ENCODE measurements around the gene WDSUB1. TPM values are rescaled to one million over a fixed set of nuclear protein-coding genes. Genes with fewer than 3 reads are reported as not detected.

WDSUB1 gene
- total RNA-seq, 3 donors from 2014 or later (not counting 1 experiment from before 2014, with no cell fraction given), result 13.7 to 21.2 (median 14.9) TPM

DNA sequence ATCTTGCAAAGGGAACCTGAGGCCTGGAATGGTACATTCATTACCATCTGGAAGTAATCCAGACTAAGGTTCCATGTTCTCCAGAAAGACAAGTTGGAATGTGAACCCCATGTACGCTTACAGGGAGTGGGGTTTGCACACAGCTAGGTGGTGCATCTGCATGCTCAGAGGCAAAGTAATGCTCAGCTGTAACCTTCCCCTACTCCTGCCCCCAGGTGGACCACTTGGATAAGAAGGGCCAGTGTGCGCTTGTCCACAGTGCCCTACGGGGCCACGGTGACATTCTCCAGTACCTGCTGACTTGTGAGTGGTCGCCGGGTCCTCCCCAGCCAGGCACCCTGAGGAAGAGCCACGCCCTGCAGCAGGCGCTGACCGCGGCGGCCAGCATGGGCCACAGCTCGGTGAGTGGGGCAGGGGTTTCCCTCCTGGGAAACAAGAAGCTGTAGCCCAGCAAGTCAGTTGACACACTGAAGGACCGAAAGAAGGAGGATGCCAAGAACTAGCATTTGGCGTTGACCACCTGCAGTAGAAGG, 90.0 kb downstream of the WDSUB1 start:
- no peak for TF ChIP-seq CTCF (IDR thresholded peaks at IDR 0.05)

GRCh38 chr2:159195697-159196096, 90.8 kb downstream of the WDSUB1 start:
- Histone ChIP-seq H3K27me3 (ENCODE audit: control insufficient read depth, insufficient read depth, low read length) (no peaks in the 10 kb centered on the region), H3K9me3 (ENCODE audit: control insufficient read depth, insufficient read depth, low read length) (no peaks in the 10 kb centered on the region), H3K36me3 (ENCODE audit: control insufficient read depth, insufficient read depth, low read length) (no peaks in the 10 kb centered on the region), H3K4me1 (ENCODE audit: control insufficient read depth, insufficient read depth, low read length) (peaks cover 20% of the 10 kb centered on the region), H3K4me3 (ENCODE audit: low read length) (no peak overlapping the region), H3K27ac (ENCODE audit: low read length) (no peak overlapping the region)
- 95% methylated on average over 6 of the region's 6 CpGs for WGBS (ENCODE audit: insufficient coverage)
- no peak overlapping the region for H3K27ac Mint-ChIP-seq
- no peaks in the 10 kb centered on the region for H3K36me3 Mint-ChIP-seq
- H3K4me3 Mint-ChIP-seq, result no peak overlapping the region
- DNase-seq, result no peak
- H3K9me3 Mint-ChIP-seq, result no peaks in the 10 kb centered on the region
- peaks cover 23 to 26% of the 10 kb centered on the region in 2 donors for H3K4me1 Mint-ChIP-seq
- H3K27me3 Mint-ChIP-seq (ENCODE audit: low read depth in 2 of 2), result no peaks in the 10 kb centered on the region
- intact Hi-C loops (cut with micrococcal nuclease), result no loop called here
- TF ChIP-seq CTCF (IDR thresholded peaks at IDR 0.05), result no peak
- no peak for ATAC-seq

More for the DNA sequence above, 90.0 kb downstream of the WDSUB1 start:
- Mint-ChIP-seq H3K9me3 (no peaks in the 10 kb centered on the region), H3K27me3 (ENCODE audit: low read depth in 2 of 2) (no peaks in the 10 kb centered on the region), H3K36me3 (no peaks in the 10 kb centered on the region), H3K4me1 (peaks cover 30 to 34% of the 10 kb centered on the region in 2 donors), H3K4me3 (no peak overlapping the region), H3K27ac (peak overlapping the region in 1 of 2 donors; percentile 12)
- WGBS (ENCODE audit: insufficient coverage), result 95% methylated on average over 14 of the region's 14 CpGs
- Histone ChIP-seq H3K4me3 (ENCODE audit: low read length) (no peak overlapping the region), H3K36me3 (ENCODE audit: control insufficient read depth, insufficient read depth, low read length) (no peaks in the 10 kb centered on the region), H3K9me3 (ENCODE audit: control insufficient read depth, insufficient read depth, low read length) (no peaks in the 10 kb centered on the region), H3K27me3 (ENCODE audit: control insufficient read depth, insufficient read depth, low read length) (no peaks in the 10 kb centered on the region), H3K4me1 (ENCODE audit: control insufficient read depth, insufficient read depth, low read length) (peaks cover 27% of the 10 kb centered on the region), H3K27ac (ENCODE audit: low read length) (no peak overlapping the region)
- intact Hi-C loops (cut with micrococcal nuclease), result no loop called here
- DNase-seq (no peak), ATAC-seq (no peak)

- DNase-seq (no peak), ATAC-seq (no peak)
- Histone ChIP-seq H3K4me1 (ENCODE audit: control insufficient read depth, insufficient read depth, low read length) (peaks cover 6% of the 10 kb centered on the region), H3K36me3 (ENCODE audit: control insufficient read depth, insufficient read depth, low read length) (no peaks in the 10 kb centered on the region), H3K27ac (ENCODE audit: low read length) (no peak overlapping the region), H3K27me3 (ENCODE audit: control insufficient read depth, insufficient read depth, low read length) (no peaks in the 10 kb centered on the region), H3K9me3 (ENCODE audit: control insufficient read depth, insufficient read depth, low read length) (no peaks in the 10 kb centered on the region), H3K4me3 (ENCODE audit: low read length) (no peak overlapping the region)
- Mint-ChIP-seq H3K27me3 (ENCODE audit: low read depth in 2 of 2) (no peaks in the 10 kb centered on the region), H3K4me1 (peaks cover 12 to 15% of the 10 kb centered on the region in 2 donors), H3K36me3 (no peaks in the 10 kb centered on the region), H3K9me3 (no peaks in the 10 kb centered on the region), H3K4me3 (no peak overlapping the region), H3K27ac (no peak overlapping the region)
- intact Hi-C loops (cut with micrococcal nuclease), result no loop called here
- TF ChIP-seq CTCF (IDR thresholded peaks at IDR 0.05), result no peak
- WGBS (ENCODE audit: insufficient coverage), result 93% methylated on average over 10 of the region's 10 CpGs
Measured at GRCh38 chr2:159194241-159194640, 92.3 kb downstream of the WDSUB1 start.

DNA sequence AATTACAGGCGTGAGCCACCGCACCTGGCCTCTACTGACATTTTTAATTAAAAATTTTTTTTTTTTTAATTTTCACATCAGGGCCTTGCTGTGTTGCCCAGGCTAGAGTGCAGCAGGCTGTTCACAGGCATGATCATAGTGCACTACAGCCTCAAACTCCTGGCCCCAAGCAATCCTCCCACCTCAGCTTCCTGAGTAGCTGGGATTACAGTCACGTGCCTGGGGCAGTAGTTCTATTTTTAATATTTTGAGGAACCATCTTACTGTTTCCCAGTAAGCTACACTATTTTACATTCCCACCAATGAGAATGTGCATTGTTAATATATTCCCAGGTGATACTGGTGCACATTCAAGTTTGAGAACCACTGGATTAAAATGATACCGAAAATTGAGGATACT, 92.7 kb downstream of the WDSUB1 start:
- no peaks in the 10 kb centered on the region for H3K27me3 Mint-ChIP-seq (ENCODE audit: low read depth in 2 of 2)
- DNase-seq (no peak), ATAC-seq (no peak)
- Histone ChIP-seq H3K27ac (ENCODE audit: low read length) (no peak overlapping the region), H3K27me3 (ENCODE audit: control insufficient read depth, insufficient read depth, low read length) (no peaks in the 10 kb centered on the region), H3K4me3 (ENCODE audit: low read length) (no peak overlapping the region), H3K9me3 (ENCODE audit: control insufficient read depth, insufficient read depth, low read length) (no peaks in the 10 kb centered on the region), H3K4me1 (ENCODE audit: control insufficient read depth, insufficient read depth, low read length) (peaks cover 2% of the 10 kb centered on the region), H3K36me3 (ENCODE audit: control insufficient read depth, insufficient read depth, low read length) (no peaks in the 10 kb centered on the region)
- peaks cover 8 to 11% of the 10 kb centered on the region in 2 donors for H3K4me1 Mint-ChIP-seq
- no peaks in the 10 kb centered on the region for H3K36me3 Mint-ChIP-seq
- intact Hi-C loops (cut with micrococcal nuclease), result no loop called here
- H3K9me3 Mint-ChIP-seq, result no peaks in the 10 kb centered on the region
- TF ChIP-seq CTCF (IDR thresholded peaks at IDR 0.05), result no peak
- no peak overlapping the region for H3K27ac Mint-ChIP-seq
- H3K4me3 Mint-ChIP-seq, result no peak overlapping the region
- 94% methylated on average over 3 of the region's 4 CpGs for WGBS (ENCODE audit: insufficient coverage)

Data from natural killer cell (primary cell).